H1 (cell line): Measurements from ENCODE around the gene CHRNG. TPM values are rescaled to one million over a fixed set of nuclear protein-coding genes. Genes with fewer than 3 reads are reported as not detected.

Source experiments
- CTCF ChIA-PET: fragments of 300-600 bp; sonication (Branson Sonifier 250); formaldehyde crosslinking; loops from one replicate; lab custom pipeline; 2021; ENCODE audit not compliant: partially characterized antibody; lab: Charles Lee
- POLR2A ChIA-PET: fragments of 300-600 bp; sonication (Branson Sonifier 250); formaldehyde crosslinking; loops from one replicate; lab custom pipeline; 2021; ENCODE audit warnings: inconsistent platforms; ENCODE audit not compliant: partially characterized antibody; lab: Charles Lee
- DNase-seq, 2 experiments: peaks; one replicate each; pipeline versions ENCODE4 v3.0.0 to v3.0.0-alpha.2; 2010 to 2022; ENCODE audit warnings: low spot score in 2 of 2, low read depth in 1 of 2, mixed read lengths in 1 of 2
- FAIRE-seq: peaks from 2 replicates; lab custom pipeline; 2011; peaks lifted over from hg19 to GRCh38; lab: Jason Lieb, UNC
- H2AFZ ChIP-seq: 2 replicates; pipeline ENCODE4 v1.8.1; 2012; ENCODE audit warnings: low read length, inconsistent platforms
- H2AK5ac ChIP-seq: 2 replicates; pipeline ENCODE4 v1.6.1; 2013; ENCODE audit warnings: low read depth, low read length
- H2BK120ac ChIP-seq: replicated peaks from 2 replicates; pipeline ENCODE3; 2013; ENCODE audit warnings: low read depth, low read length, inconsistent platforms
- H2BK12ac ChIP-seq: 2 replicates; pipeline ENCODE4 v1.6.1; 2013; ENCODE audit warnings: low read depth, low read length
- H2BK15ac ChIP-seq: 2 replicates; pipeline ENCODE4 v1.6.1; 2013; ENCODE audit warnings: low read length
- H2BK20ac ChIP-seq: 2 replicates; pipeline ENCODE4 v1.6.1; 2013; ENCODE audit warnings: low read length
- H2BK5ac ChIP-seq: 2 replicates; pipeline ENCODE4 v1.6.1; 2013; ENCODE audit warnings: low read depth, low read length
- H3K14ac ChIP-seq: 2 replicates; pipeline ENCODE4 v1.6.1; 2013; ENCODE audit warnings: inconsistent platforms; ENCODE audit not compliant: insufficient read length
- H3K18ac ChIP-seq: 2 replicates; pipeline ENCODE4 v1.6.1; 2013; ENCODE audit warnings: low read length; ENCODE audit errors: extremely low read depth
- H3K23ac ChIP-seq: 2 replicates; pipeline ENCODE4 v1.6.1; 2013; ENCODE audit warnings: inconsistent platforms; ENCODE audit not compliant: insufficient read length
- H3K23me2 ChIP-seq: 2 replicates; pipeline ENCODE4 v1.6.1; 2013; ENCODE audit warnings: low read depth, low read length
- H3K27ac ChIP-seq: 2 replicates; pipeline ENCODE4 v1.6.1; 2011; ENCODE audit warnings: low read depth, low read length, inconsistent platforms
- H3K27me3 ChIP-seq, 4 experiments: replicated peaks in 1 of 4; 1 replicate in 1 of 4; 2 replicates in 3 of 4; pipeline versions ENCODE4 v1.6.1 to v1.8.1; 2011 to 2013; ENCODE audit warnings: low read length in 3 of 4, mild to moderate bottlenecking in 3 of 4, inconsistent platforms in 2 of 4, mixed read lengths in 2 of 4, moderate library complexity in 1 of 4; ENCODE audit not compliant: control insufficient read depth in 3 of 4, insufficient read depth in 3 of 4; ENCODE audit errors: extremely low read depth in 1 of 4
- H3K36me3 ChIP-seq, 4 experiments: 2 replicates each; pipeline versions ENCODE4 v1.6.1 to v1.8.1; 2011 to 2013; ENCODE audit warnings: mild to moderate bottlenecking in 4 of 4, low read length in 3 of 4, moderate library complexity in 2 of 4, control low read depth in 1 of 4, inconsistent platforms in 1 of 4; ENCODE audit not compliant: insufficient read depth in 4 of 4, control insufficient read depth in 2 of 4
- H3K4ac ChIP-seq: replicated peaks from 2 replicates; pipeline ENCODE3; 2013; ENCODE audit warnings: low read length, low read depth, mixed read lengths, inconsistent platforms; ENCODE audit not compliant: insufficient read length
- H3K4me1 ChIP-seq, 4 experiments: replicated peaks in 1 of 4; 1 replicate in 1 of 4; 2 replicates in 3 of 4; pipeline versions ENCODE4 v1.6.1 to v1.8.1; 2011 to 2013; ENCODE audit warnings: low read length in 3 of 4, inconsistent platforms in 2 of 4, mixed read lengths in 1 of 4; ENCODE audit not compliant: insufficient read depth in 4 of 4, control insufficient read depth in 3 of 4
- H3K4me2 ChIP-seq, 2 experiments: 2 replicates each; pipeline versions ENCODE4 v1.6.1 to v1.8.1; 2011 to 2013; ENCODE audit warnings: low read depth in 2 of 2, low read length in 2 of 2, control low read depth in 1 of 2, inconsistent platforms in 1 of 2, mild to moderate bottlenecking in 1 of 2; ENCODE audit not compliant: insufficient read depth in 1 of 2
- H3K4me3 ChIP-seq, 4 experiments: fragments of 200-600, 300-600 bp in 1 of 4; sonication (generic), shearing (Covaris generic), sonication (Bioruptor Twin) in 1 of 4; 2 replicates each; pipeline versions ENCODE4 v1.5.1 to v1.8.1; 2011 to 2016; ENCODE audit warnings: low read length in 4 of 4, low read depth in 3 of 4, control low read depth in 2 of 4, inconsistent platforms in 2 of 4, mild to moderate bottlenecking in 2 of 4, mixed read lengths in 1 of 4, moderate library complexity in 1 of 4; ENCODE audit not compliant: insufficient read depth in 2 of 4; ENCODE audit errors: extremely low read depth in 1 of 4
- H3K56ac ChIP-seq: replicated peaks from 2 replicates; pipeline ENCODE3; 2013; ENCODE audit warnings: low read depth, mild to moderate bottlenecking, mixed read lengths, low read length, inconsistent platforms; ENCODE audit not compliant: insufficient read length
- H3K79me1 ChIP-seq: 2 replicates; pipeline ENCODE4 v1.6.1; 2013; ENCODE audit warnings: low read depth, low read length, control low read depth
- H3K79me2 ChIP-seq, 2 experiments: 2 replicates each; pipeline versions ENCODE4 v1.6.1 to v1.8.1; 2012 to 2013; ENCODE audit warnings: low read length in 2 of 2, mild to moderate bottlenecking in 2 of 2, inconsistent platforms in 1 of 2; ENCODE audit not compliant: insufficient read depth in 2 of 2, control insufficient read depth in 1 of 2
- H3K9ac ChIP-seq, 4 experiments: replicated peaks in 1 of 4; 1 replicate in 1 of 4; 2 replicates in 3 of 4; pipeline versions ENCODE4 v1.6.1 to v1.8.1; 2011 to 2013; ENCODE audit warnings: low read depth in 3 of 4, low read length in 3 of 4, control low read depth in 2 of 4, mild to moderate bottlenecking in 2 of 4, moderate library complexity in 2 of 4, inconsistent platforms in 1 of 4; ENCODE audit errors: extremely low read depth in 1 of 4
- H3K9me3 ChIP-seq, 2 experiments: 2 replicates each; pipeline versions ENCODE4 v1.6.1 to v1.8.1; 2012 to 2013; ENCODE audit warnings: mild to moderate bottlenecking in 2 of 2, moderate library complexity in 2 of 2, control low read depth in 1 of 2, inconsistent platforms in 1 of 2, low read depth in 1 of 2, low read length in 1 of 2, mixed read lengths in 1 of 2; ENCODE audit not compliant: insufficient read depth in 2 of 2
- H4K20me1 ChIP-seq, 2 experiments: replicated peaks in 1 of 2; 2 replicates each; pipeline versions ENCODE3 to v1.8.1; 2011 to 2013; ENCODE audit warnings: inconsistent platforms in 2 of 2, low read length in 2 of 2, mild to moderate bottlenecking in 1 of 2; ENCODE audit not compliant: insufficient read depth in 2 of 2, control insufficient read depth in 1 of 2
- H4K5ac ChIP-seq: 2 replicates; pipeline ENCODE4 v1.6.1; 2013; ENCODE audit warnings: low read length, low read depth, mixed read lengths, inconsistent platforms; ENCODE audit not compliant: insufficient read length
- H4K8ac ChIP-seq: 2 replicates; pipeline ENCODE4 v1.8.0; 2013; ENCODE audit warnings: mild to moderate bottlenecking, moderate library complexity, low read length, inconsistent platforms; ENCODE audit not compliant: insufficient read depth; ENCODE audit errors: extremely low read depth
- H4K91ac ChIP-seq: replicated peaks from 2 replicates; pipeline ENCODE3; 2013; ENCODE audit warnings: low read length, mixed read lengths, inconsistent platforms; ENCODE audit not compliant: insufficient read length
- BACH1 ChIP-seq: IDR thresholded peaks from 2 replicates; pipeline ENCODE4 v1.6.1; 2012; ENCODE audit warnings: low read length, improper control_type of control experiment
- BCL11A ChIP-seq, 2 experiments: IDR thresholded peaks; one replicate each; pipeline ENCODE4 v1.6.1; 2011; ENCODE audit warnings: low read depth in 2 of 2, low read length in 2 of 2, mild to moderate bottlenecking in 2 of 2
- EGR1 ChIP-seq: IDR thresholded peaks from 2 replicates; pipeline ENCODE4 v1.6.1; 2011; ENCODE audit warnings: low read depth, low read length, borderline replicate concordance
- HDAC6 ChIP-seq: IDR thresholded peaks from one replicate; pipeline ENCODE4 v1.7.1; 2012; ENCODE audit warnings: low read depth, mild to moderate bottlenecking, inconsistent platforms, low read length, moderate library complexity
- JUND ChIP-seq: IDR thresholded peaks from 2 replicates; pipeline ENCODE4 v1.6.1; 2011; ENCODE audit warnings: mild to moderate bottlenecking, improper control_type of control experiment, low read length
- KDM1A ChIP-seq: fragments of 200-600, 300-600 bp; sonication (generic); IDR thresholded peaks from 2 replicates; pipeline ENCODE4 v1.7.1; 2016; ENCODE audit warnings: mild to moderate bottlenecking, low read length, borderline replicate concordance
- NANOG ChIP-seq: IDR thresholded peaks from 2 replicates; pipeline ENCODE4 v1.6.1; 2011; ENCODE audit warnings: low read length, low read depth, mild to moderate bottlenecking, inconsistent platforms; ENCODE audit not compliant: insufficient read depth, poor library complexity, severe bottlenecking
- RBBP5 ChIP-seq: IDR thresholded peaks from 2 replicates; pipeline ENCODE4 v1.7.1; 2012; ENCODE audit warnings: low read depth, mild to moderate bottlenecking, inconsistent platforms, low read length, moderate library complexity, borderline replicate concordance
- SIRT6 ChIP-seq: IDR thresholded peaks from one replicate; pipeline ENCODE4 v1.7.1; 2012; ENCODE audit warnings: low read length, inconsistent platforms
- SUZ12 ChIP-seq: fragments of 200-600 bp; sonication (generic); IDR thresholded peaks from 2 replicates; pipeline ENCODE4 v1.6.1; 2012; ENCODE audit warnings: mild to moderate bottlenecking, inconsistent platforms, low read length, moderate library complexity, mixed read lengths
- TCF12 ChIP-seq: IDR thresholded peaks from 2 replicates; pipeline ENCODE4 v1.6.1; 2011; ENCODE audit warnings: low read depth, mild to moderate bottlenecking, low read length
- WGBS, 2 experiments: shearing (Covaris generic) in 1 of 2; methylation state at CpG; one replicate each; pipeline versions ENCODE4 v1.1.6 to v1.1.7; 2013 to 2015; ENCODE audit warnings: low lambda C conversion rate in 2 of 2, mixed read lengths in 2 of 2, inconsistent platforms in 1 of 2, low coverage in 1 of 2, missing lambda C conversion rate in 1 of 2; ENCODE audit not compliant: insufficient replicate concordance in 2 of 2, insufficient coverage in 1 of 2, insufficient read length in 1 of 2; ENCODE audit errors: extremely low coverage in 1 of 2, missing lambda C conversion rate in 1 of 2; 5-methylcytosine and 5-hydroxymethylcytosine counted together
- polyA plus RNA-seq, 7 experiments: library from polyadenylated mRNA; depleted of rRNA in 3 of 7; stranded (reverse) in 5 of 7; unstranded in 2 of 7; fragments of >200 nt in 5 of 7; fragments of 200-250 nt in 2 of 7; gene quantifications; 1 replicate in 5 of 7; 2 replicates in 1 of 7; 4 replicates in 1 of 7; pipeline versions ENCODE4 v1.2.1 to v1.2.3, GENCODE V29; 2011 to 2013; ENCODE audit warnings: missing spikeins in 2 of 7, mixed read lengths in 2 of 7
- total RNA-seq: library from RNA; stranded (reverse); fragmentation: NEBNext Ultra II Directional; extraction: Animal tissue kit (Norgen Biotek cat#: 25700); gene quantifications from 2 replicates; pipeline ENCODE4 v1.2.1, GENCODE V29; 2021
- TF ChIP-seq, protein P1 (sequence below): IDR thresholded peaks from 2 replicates; pipeline ENCODE4 v1.6.1; 2011; ENCODE audit warnings: low read depth, mild to moderate bottlenecking, low read length; ENCODE audit not compliant: insufficient read depth

The CHRNG gene
- total and polyA plus RNA-seq, 2 of the 8 experiments (the other 6 are each of a cell fraction or from before 2014, with no cell fraction given), result 0.05 TPM; not detected in 1

DNA sequence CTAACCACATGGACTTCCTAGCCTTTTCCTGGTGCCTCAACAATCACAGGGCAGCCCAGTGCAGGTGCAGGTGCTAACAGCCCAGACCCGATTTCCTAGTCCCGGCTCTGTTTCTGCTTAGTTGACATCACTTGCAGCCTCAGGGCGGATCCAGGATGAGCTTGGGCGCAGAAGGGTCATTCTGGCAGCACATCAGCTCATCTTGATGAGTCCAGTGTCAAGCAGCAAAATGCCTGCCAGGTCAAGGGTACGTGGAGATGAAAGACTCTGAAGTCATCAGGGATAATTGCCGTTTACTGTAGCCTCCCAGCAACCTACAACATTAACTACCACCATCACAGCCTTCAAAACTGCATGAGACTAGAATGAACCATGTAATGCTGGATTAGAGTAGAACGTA, 54.5 kb downstream of the CHRNG start:
- H3K14ac ChIP-seq, result no peak overlapping the region
- H2AK5ac ChIP-seq, result no peak overlapping the region
- POLR2A ChIA-PET, result no interaction called here
- no peak overlapping the region for H4K5ac ChIP-seq
- no peak overlapping the region for H4K8ac ChIP-seq
- no peak overlapping the region for H3K27ac ChIP-seq
- H2BK12ac ChIP-seq, result no peak overlapping the region
- H2AFZ ChIP-seq, result no peak overlapping the region
- DNase-seq, result no peak
- WGBS, 2 experiments, result 81% methylated on average over 7 of the region's 7 CpGs; no CpG with 5 or more reads in 1 of the 2 experiments
- H3K79me2 ChIP-seq, result no peaks in the 10 kb centered on the region
- no peak overlapping the region for H3K4me2 ChIP-seq
- H3K4ac ChIP-seq, result no peak overlapping the region
- no peak overlapping the region for H3K56ac ChIP-seq
- no peak for TF ChIP-seq SIRT6
- TF ChIP-seq JUND, result no peak
- no peak for TF ChIP-seq EGR1
- TF ChIP-seq RBBP5, result no peak
- no peak for TF ChIP-seq KDM1A
- no peak for TF ChIP-seq BACH1
- no peak for TF ChIP-seq HDAC6
- TF ChIP-seq BCL11A (IDR thresholded peaks at IDR 0.05; ENCODE audit: low read depth in 2 of 2, low read length in 2 of 2), result no peak
- no peak for TF ChIP-seq SUZ12
- no peak for TF ChIP-seq NANOG
- TF ChIP-seq, protein P1, sequence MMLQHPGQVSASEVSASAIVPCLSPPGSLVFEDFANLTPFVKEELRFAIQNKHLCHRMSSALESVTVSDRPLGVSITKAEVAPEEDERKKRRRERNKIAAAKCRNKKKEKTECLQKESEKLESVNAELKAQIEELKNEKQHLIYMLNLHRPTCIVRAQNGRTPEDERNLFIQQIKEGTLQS, result no peak
- no peak for TF ChIP-seq TCF12
- H4K20me1 ChIP-seq, result no peaks in the 10 kb centered on the region
- H3K9ac ChIP-seq, result no peak overlapping the region
- no peak overlapping the region for H2BK5ac ChIP-seq
- H3K79me1 ChIP-seq, result no peaks in the 10 kb centered on the region
- no peak overlapping the region for H3K18ac ChIP-seq
- no peak overlapping the region for H2BK20ac ChIP-seq
- H3K9me3 ChIP-seq, result no peaks in the 10 kb centered on the region
- no peaks in the 10 kb centered on the region for H3K23me2 ChIP-seq
- H3K4me3 ChIP-seq, result no peak overlapping the region
- CTCF ChIA-PET, result interaction anchor here (1.1 to 1.9 kb wide), 5 partner anchors 13 to 83 kb away, joined by 3 to 8 read pairs (median 3); no protein-coding TSS in a partner anchor
- no peaks in the 10 kb centered on the region for H3K27me3 ChIP-seq
- no peak overlapping the region for H4K91ac ChIP-seq
- H3K23ac ChIP-seq, result no peak overlapping the region
- H2BK120ac ChIP-seq, result no peak overlapping the region
- H2BK15ac ChIP-seq, result no peak overlapping the region
- H3K4me1 ChIP-seq, result peaks cover 0 to 5% (median 0%) of the 10 kb centered on the region in 4 experiments; a peak in 1 of 7 replicates
- H3K36me3 ChIP-seq, result no peaks in the 10 kb centered on the region
- no peak for FAIRE-seq
